CD4-positive, alpha-beta T cell treated with Interleukin-15 for 4 hours (primary cell): ENCODE measurements around the gene MRPS18B.

ENCODE experiments used
- DNase-seq: peaks from one replicate; pipeline ENCODE4 v3.0.0-alpha.2; 2020; ENCODE audit warnings: low spot score

The MRPS18B gene

DNA sequence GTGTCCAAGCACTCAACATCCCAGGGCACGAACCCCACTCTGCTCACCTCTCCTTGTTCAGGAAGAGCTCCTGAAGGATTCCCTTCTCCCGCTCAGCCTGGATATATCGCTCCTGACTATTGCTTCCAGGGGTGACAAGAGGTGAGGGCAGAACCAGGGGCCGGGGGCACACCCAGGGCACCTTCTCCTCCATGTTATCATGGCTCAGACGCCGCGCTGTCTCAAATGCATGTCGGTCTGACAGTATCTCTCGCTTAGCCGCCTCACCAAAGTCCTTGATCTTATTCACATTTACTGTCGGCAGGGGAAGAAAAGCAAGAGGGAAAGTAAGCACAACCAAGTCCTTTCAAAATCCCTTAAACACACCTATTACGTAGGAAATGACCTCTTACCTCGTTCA is 13.7 kb upstream of the MRPS18B start:
- no peak for DNase-seq

DNA sequence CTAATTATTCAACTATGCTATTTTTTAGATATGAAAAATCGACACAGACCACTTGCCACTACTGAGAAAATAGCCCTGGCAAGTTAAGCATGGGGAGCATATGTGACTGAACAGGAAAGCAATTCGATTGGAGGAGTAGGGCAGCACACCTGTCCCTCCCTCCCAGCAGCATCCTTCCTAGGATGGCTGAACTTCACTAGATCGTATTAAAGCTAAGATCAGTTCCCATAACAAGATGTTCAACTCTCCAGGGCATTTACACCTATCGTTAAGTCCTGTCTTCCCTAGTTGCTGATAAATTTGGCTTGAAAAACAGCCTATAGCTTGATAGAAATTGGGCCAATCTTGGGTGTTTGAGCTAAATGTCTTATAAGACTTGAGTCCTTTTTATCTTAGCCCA is 7.6 kb upstream of the MRPS18B start:
- no peak for DNase-seq

DNA sequence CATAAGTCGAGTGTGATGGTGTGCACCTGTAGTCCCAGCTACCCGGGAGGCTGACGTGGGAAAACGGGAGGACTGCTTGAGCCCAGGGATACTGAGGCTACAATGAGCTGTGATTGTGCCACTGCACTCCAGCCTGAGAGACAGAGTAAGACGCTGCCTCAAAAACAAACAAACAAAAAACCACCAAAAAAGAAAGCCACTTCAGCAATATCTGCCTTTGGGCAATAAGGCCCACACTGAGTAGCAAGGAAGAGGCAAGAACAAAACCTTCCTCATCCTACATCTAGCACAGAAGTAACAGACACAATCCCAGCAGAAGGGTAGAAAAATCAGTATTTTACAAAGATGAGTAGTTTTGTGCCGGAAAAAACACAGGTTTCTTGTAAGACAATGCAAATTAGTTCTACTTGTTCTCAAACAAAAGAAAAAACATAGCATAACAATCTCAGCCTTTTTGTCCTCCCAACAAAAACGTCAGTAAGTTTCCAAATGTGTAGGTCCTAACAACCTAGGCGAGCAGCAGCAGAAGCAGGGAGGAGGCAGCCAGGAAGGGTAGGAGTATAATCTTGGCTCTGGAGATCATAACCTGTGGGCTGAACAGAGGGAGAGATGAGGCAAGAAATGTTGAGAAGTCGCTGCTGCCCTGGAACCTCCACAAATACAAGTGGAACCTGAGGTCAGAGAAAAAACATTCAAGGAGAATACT is 6.3 kb upstream of the MRPS18B start:
- no peak for DNase-seq

DNA sequence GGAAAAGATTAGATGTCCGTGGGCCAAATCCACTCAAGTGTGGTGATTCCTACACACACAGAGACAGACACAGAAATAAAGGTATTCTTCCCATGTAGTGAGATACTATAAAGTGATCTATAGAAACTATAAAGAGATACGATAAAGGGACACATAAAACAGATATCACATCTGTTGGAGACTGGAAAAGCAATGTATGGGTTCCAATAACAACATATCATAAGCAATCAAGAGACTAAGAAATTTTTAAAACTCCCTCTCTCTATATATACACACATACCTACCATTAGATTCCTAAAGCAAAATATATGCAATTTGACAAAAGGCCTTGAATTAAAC is 5.8 kb upstream of the MRPS18B start:
- DNase-seq: no peak

DNA sequence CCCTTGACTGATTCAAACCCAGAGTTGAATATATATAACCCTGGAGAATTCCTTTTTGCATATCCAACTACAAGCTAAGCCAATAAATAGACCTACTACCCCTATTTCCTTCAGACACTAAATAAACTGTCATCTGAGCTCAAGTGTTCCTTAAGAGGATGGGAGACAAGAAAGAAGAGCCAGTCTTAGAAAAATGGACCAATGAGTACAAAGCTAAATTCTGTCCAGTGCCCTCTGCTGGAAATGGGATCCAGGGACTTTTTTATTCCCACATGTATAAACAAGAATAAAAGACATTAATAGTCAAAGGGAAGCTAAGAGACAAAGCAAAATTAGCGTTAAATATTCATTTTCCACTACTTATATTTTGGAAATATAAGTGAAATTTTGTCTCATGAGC is 5.4 kb upstream of the MRPS18B start:
- no peak for DNase-seq

DNA sequence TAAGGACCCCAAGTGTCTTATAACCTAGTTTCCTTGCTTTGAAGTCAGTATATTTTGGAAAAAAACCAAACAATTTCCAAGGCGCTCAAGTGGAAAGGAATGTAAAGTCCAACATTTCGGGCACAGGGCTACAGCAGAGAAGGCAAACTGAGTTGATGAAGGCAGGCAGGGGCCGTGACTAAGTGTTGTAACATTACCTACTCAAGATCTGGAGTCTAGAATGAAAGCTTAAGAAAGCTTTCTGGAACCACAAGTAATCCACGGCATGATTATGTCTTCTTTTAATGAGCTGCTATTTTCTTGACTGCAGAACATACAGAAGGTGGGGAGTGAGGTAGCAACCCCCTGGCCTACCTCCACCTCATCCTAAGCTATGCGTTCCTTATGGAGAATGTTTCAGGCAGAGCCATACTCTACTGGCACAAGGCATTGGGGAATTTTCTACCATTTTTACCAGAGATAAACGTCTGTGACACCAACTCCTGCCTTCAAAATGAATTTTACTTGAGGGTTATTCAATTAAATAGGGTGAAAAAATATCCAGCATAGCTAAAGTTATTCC is 4.9 kb upstream of the MRPS18B start:
- no peak for DNase-seq

DNA sequence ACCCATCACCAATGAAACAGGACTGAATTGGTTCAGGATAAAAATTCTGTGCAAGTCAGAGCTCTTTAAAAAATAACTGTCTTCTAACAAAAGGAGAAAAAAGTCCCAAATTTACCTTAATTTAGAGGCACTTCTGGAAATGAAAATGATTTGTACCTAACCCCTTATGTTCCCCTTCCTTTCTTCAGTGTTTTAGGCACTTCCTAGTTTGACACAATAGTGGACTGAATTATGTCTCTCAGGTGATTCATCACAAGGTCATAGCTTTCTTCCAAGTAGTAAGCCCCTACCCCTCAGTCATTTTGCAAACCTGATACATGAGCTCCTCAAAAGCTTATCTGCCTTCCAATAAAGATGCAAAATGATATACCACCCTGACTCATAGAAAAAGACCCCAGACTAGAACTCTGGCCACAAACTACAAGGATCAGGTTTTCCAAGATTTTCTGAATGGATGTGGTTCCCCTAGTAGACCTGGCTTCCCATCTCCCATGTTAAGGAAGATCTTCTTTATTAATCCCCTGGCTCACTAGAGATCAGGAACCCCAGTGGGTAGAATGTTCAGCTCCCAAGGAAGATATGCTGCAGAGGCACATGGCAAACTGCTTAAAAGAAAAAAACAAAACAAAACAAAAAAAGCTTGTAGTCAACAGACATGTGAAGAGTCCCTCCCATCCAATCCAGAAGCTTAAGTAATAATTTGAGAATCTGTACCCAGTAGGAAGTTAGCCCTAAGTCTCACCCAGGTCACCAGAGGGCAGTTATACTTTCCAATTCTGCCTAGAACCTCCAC is 4.2 kb upstream of the MRPS18B start:
- DNase-seq: no peak

DNA sequence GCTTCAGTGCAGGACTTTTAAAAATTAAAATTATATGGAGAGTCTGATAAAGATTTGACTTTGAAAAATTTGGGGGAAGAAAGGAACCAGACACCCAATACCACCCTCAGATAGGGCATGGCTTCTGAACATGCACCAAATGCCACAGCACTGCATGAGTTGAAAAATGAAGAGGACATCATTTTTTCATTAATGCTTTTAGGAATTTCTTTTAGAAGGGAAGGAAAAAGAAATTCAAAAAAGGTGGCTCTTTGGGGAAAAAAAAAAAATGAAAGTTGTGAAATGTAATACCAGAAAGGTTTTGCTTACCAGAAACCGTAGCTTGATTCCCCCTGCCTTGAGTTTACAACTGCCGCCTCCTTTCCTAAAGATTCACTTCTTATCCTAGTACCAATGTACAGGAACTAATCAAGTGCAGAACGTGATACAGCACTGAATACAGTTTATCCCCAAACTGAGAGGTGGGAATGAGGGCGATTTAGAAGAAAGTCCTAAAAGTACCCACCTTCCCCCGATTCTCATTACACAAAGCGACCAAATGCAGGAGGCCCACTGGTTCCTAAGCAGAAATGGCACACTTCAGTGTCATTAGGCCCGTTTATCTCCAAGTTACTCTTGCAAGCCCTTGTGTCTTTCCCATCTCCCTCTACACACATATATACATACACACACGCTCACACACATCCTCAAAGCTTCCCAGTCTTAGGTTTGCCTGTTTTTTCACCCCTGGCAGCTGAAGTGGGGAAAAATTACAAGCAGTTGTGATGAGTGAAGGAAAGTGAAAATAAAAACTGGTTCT is 3.4 kb upstream of the MRPS18B start:
- DNase-seq: no peak

DNA sequence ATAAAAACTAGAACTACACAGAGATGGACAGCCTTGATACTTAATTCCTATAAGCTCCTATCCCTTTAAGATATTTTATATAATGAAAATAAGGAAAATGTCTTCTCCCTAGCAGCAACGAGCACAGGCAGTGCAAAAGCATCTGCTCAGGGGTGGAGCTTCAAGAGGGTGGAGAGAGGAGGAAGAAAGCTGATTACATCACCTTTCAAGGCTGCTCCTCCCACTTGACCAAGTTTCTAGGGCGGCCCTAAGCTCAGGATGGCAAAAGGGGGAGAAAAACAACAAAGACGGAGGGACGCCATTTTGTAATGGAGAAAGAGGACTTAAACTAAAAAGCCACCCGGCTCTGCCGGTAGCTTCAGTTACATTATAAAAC is 2.8 kb upstream of the MRPS18B start:
- DNase-seq: peak; percentile 94

DNA sequence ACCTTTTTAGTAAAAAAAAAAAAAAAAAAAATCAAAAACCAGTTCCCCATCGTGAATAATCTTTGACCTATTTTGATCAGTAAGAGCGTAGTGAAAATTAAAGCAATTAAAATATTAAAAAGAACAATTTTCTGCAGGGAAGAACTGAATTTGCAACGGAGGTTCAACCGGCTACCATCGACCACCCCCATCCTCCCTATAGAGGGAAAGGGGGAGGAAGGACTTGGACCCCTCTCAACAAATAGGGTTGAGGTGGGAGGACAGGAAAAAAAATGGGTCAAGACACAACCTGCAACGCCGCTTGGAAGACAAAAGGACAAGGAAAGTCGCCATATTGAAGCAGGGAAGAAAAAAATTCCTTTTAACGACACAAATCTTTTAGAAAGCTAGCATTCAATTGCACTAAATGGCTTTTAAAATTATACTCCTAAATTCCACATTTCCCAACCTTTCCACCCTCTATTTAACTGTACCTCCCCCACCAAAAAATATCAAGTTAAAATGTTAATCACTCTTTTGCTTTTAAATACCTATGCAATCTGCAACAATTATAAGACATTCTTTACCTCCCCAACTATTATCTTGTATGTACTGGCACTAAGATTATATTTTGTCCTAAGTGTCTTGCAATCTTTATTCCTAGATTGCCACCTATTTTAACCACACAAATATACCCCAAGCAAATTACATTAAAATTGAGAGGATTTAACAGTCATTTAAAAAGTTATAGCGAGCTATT is 2.3 kb upstream of the MRPS18B start:
- peak; percentile 50 for DNase-seq

DNA sequence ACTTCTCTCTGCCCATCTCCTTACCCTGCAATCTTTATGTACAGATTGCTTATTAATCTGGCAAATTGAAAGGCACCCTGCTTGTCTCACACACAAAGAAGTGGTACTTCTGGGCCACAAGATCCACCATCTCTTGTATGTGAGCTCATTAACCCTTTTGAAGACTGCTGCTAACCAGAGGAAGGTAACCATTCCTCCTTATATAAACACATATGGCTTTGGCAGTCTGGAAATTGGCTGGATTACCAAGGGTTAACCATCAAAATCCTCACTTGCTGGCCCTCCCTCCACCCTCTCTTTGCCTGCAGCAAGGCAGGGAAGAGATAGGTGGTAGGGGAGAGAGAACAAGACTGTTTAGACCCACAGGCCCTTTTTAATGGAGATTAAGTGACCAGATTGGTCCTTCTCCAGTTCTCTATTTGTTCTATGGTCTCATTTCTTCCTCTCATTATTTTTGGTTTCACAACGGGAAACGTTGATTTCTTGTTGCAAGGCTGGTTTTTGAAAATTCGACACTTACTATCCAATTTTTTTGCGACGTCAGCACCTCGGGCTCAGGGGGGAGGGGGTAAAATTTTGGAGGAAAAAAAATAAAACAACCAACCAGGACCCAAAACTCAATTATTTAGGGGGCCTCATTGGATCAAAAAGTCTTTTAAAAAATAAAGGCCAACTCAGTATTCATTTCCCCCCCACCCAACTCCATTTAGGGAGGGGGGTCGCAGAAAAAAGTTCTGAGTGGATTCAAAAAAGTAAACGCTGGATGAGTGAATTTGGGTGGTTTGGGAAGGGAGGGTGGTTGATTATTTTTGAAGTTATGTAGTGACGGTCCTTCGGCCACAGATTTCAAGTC is 1.5 kb upstream of the MRPS18B start:
- peak; percentile 57 for DNase-seq

DNA sequence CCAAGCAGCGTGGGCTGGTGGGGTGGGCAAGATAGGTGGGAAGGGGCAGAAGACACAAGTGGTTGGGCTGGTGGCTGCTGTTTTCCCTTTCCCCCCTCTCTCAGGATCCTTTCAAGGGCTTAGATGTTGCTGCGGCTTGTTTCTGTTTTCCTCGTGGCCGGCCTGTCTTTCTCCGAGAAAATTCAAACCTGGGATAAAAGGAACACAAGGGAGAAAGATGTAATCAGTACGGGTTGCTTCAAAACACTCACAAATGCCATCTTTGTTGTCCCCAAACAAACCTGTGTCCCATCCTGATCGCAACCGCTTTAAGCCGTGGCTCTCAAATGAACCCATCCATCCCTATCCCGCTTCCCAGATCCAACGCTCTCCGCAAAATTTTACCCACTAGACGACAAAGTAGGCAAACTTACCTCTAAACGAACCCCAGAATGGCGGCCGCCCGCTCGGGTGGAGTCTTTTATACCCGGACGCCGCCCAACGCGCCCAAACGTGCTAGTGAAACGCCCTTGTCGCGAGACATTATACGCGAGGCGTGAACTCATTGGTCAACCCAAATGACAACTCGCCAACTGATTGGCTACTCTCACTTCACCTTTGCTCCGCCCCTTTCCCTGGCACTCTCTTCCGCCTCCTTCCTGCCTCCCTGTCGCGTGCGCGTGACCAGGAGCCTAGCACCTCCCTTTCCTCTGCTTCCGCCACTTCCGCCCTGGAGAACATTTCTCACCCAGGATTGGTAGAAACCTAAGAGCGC is 652 bp upstream of the MRPS18B start, which contains the start of gene PPP1R10:
PPP1R10 (minus strand) TSS at position 433 of the 754 bp plus-strand sequence. CDS start 7,299 bp downstream, outside the sequence.
- DNase-seq: peak; percentile 100

DNA sequence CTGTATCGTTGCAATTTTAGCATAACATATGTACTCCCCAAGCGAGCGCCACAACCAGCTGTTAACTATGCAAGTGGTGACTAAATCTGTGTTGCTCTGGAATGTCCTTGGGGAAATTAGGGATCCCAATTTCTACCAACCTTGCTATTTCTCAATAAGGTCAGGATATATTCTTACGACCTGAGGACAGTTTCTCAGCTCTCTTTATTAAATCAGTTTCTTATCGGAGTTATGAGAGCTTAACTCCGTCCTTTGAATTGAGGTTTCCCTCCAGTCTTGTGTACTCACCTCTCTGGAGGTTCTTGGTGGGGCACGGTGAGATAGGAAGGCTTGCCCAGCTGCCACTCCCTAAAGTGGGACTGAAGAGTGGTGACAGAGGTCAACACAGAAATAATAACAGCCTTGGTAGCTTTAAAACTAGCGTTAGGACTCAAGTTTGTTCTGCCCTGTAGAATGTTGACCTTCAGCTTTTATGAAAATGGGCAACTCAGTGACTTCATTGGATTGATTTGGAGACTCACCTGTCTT is 694 bp downstream of the MRPS18B start:
- no peak for DNase-seq

DNA sequence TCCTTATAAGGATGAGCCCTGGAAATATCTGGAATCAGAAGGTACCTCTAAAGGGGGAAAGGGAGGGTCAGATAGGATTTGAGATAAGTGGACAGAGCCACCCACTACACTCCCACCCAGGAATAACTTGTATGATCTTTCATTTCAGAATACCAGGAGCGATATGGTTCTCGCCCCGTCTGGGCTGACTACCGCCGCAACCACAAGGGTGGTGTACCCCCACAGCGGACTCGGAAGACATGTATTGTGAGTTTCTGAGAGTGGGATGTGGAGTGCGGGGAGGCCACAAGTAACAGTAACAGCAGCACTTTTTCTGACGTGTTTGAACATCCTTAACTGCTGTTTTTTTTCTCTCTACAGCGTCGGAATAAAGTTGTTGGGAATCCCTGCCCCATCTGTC is 1.9 kb downstream of the MRPS18B start:
- DNase-seq: no peak

DNA sequence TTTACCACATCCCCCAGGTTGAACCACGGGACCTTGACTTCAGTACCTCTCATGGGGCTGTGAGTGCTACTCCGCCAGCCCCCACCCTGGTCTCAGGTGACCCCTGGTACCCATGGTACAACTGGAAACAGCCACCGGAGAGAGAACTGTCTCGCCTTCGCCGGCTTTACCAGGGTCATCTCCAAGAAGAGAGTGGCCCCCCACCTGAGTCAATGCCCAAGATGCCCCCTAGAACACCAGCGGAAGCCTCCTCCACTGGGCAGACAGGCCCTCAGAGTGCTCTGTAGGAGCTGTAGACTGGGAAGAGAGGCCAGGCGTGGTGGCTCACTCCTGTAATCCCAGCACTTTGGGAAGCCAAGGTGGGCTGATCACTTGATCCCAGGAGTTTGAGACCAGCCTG is 7.9 kb downstream of the MRPS18B start:
- no peak for DNase-seq

DNA sequence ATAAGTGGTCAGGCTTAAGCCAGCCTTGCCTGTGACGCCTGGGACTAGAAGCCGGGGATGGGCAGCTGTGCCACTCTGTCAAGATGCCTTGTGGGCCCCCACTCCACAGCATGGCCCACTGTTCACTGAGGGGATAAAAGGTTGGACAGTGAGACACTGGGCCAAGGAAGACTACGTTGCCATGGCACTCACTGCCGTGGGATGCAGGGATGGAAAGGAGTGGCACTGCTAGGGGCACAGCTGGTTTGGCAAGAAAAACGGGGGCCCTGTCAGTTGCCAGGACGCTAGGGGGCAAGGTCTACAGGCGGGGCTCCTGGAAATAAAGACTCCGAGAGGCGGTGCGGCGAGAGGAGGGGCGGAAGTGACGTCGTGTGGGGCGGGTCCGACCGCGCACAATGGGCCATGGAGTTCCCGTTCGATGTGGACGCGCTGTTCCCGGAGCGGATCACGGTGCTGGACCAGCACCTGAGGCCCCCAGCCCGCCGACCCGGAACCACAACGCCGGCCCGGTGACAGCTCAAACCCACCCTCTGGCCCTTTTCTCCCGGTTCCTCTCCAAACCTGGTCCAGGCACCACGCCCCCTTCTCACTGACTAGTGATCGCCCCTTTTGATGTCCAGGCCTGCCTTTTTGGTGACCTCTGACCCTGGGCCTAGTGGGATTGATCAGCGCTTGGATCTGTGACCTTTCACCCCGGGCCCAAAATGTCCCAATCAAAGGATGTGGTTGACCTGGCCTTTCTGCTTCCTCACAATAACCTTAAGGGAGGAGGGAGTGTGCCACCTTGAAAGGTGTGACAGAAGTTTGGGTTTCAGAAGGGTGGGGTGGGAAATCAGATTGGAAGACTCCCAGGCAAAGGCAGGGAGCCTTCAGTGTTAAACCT is 9.1 kb downstream of the MRPS18B start, which contains the start of gene ATAT1:
ATAT1 (plus strand) TSS at position 391 of the 883 bp plus-strand sequence.
- DNase-seq: peak; percentile 87

DNA sequence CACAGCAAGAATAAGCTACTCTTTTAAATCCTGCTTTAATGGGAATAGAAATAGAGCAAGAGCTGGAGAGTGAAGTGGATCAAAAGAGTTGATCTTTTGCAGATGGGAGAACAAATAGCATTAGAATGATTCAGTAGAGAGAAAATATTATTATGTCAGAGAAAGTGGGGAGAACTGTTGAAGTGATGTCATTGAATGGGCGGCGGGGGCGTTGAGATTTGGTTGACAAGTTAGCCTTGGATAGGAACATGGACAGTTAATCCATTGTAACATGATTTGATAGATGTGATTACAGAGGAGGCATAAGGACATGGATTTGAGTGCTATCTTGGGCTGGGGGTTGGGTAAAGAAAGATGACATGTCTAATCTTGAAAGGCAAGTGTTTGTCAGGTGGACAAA is 18.2 kb downstream of the MRPS18B start:
- DNase-seq: no peak

DNA sequence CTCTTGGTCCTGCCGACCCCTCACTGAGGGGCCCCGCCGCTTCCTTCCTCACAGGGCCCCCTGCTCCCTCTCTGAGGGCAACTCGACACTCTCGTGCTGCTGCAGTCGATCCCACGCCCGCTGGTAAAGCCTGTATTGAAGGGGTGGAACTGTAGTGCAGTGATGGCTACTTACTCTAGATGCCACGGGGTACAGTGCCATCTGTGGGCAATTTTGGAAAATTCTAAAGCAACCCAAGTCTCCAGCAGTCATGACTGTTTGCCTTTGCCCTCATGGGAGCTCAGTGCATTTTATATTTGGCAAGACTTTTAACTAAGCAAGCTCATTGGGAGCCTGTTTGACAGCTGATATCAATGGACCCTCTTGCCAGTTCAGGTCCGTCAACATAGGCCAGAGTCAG is 22.8 kb downstream of the MRPS18B start:
- DNase-seq: no peak

DNA sequence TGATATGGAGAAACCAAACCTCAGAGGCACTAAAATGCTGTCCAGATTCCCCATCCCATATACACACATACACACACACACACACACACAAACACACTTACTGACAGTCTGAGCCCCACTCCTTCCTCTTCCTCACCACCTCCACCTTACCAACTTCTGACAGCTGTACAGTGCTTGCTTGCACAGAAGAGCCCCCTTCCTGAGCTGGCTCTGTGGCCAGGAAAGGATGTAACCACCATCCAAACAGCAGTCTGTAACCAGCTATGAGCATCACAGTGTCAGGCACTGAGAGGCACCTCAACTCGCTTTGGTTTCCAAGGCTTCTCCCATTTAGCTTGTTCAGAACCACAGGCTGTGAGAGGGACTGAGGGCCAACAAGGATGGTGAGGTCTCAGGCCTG is 23.4 kb downstream of the MRPS18B start:
- no peak for DNase-seq
